Metanephros (tissue), 2 donors: ENCODE data around the gene RMI2. TPM values are rescaled to one million over a fixed set of nuclear protein-coding genes. Genes with fewer than 3 reads are reported as not detected.

Experiments used
- small RNA-seq: library from RNA; depleted of rRNA; stranded (forward); fragments of <200 nt; gene quantifications from one replicate; pipeline ENCODE3, GENCODE V24; 2014; ENCODE audit warnings: low replicate concordance
- total RNA-seq: library from RNA; depleted of rRNA; stranded (reverse); fragments of >200 nt; gene quantifications from one replicate; pipeline ENCODE4 v1.2.3, GENCODE V29; 2014

Gene RMI2
- total RNA-seq, result 11.4 TPM

GRCh38 chr16:11345040-11345862 lies at the start of gene RMI2:
Gene RMI2, plus strand, starts transcription at chr16:11345459. Its CDS starts 13 bp downstream, at chr16:11345472.

Small RNAs within 50 kb of the gene (small RNA-seq; reads per million reads assigned to genes)
- gene AC099489.2, result not detected
- gene MIR548H2, result not detected
- not detected for gene RF00019

Other genes starting within 250 kb of the RMI2 start
- 25.8 TPM for gene SOCS1, start 89.3 kb upstream of the RMI2 start, total RNA-seq
- not detected for gene TNP2, start 76.1 kb upstream of the RMI2 start, total RNA-seq
- not detected for gene PRM3, start 71.8 kb upstream of the RMI2 start, total RNA-seq
- gene PRM2, start 69.0 kb upstream of the RMI2 start, total RNA-seq, result not detected
- gene PRM1, start 64.1 kb upstream of the RMI2 start, total RNA-seq, result not detected
- 80.5 TPM for gene LITAF, start 241.5 kb downstream of the RMI2 start, total RNA-seq